ENCODE measurements around the gene SHMT2.

- TF ChIP-seq POLR2A (IDR thresholded peaks at IDR 0.05) (no peak), CTCF (IDR thresholded peaks at IDR 0.05) (no peak)
These were observed 49.2 kb downstream of the SHMT2 start for GRCh38 chr12:57278465-57279381.
